ENCODE results near the gene SGK1.
A peak's percentile ranks its signal among the peaks of the same experiment; 100 is the strongest.
"Not testable (repeated sequence)": the region's sequence is repeated elsewhere in the genome, so short reads cannot be mapped to it uniquely, and the experiment has no call there.

SGK1 gene

GRCh38 chr6:134182528-134182927 lies 135.4 kb downstream of the SGK1 start:
- Histone ChIP-seq H3K4me3 (replicated peaks; ENCODE audit: low read depth, low read length) (no peak overlapping the region), H3K36me3 (ENCODE audit: control insufficient read depth, insufficient read depth, low read length) (no peaks in the 10 kb centered on the region), H3K27me3 (replicated peaks; ENCODE audit: control insufficient read depth, insufficient read depth, low read length) (no peaks in the 10 kb centered on the region; the same call in 1 of the 2 replicates)
- TF ChIP-seq CTCF (IDR thresholded peaks at IDR 0.05; ENCODE audit: insufficient read depth, low read length, poor library complexity, severe bottlenecking): no peak
- no peak for DNase-seq (ENCODE audit: extremely low read depth, insufficient read length)

GRCh38 chr6:134181726-134182125 lies 136.2 kb downstream of the SGK1 start:
- H3K36me3 ChIP-seq (ENCODE audit: control insufficient read depth, insufficient read depth, low read length); H3K27me3 ChIP-seq (replicated peaks; ENCODE audit: control insufficient read depth, insufficient read depth, low read length); H3K4me3 ChIP-seq (replicated peaks; ENCODE audit: low read depth, low read length); DNase-seq (ENCODE audit: extremely low read depth, insufficient read length): not testable (repeated sequence)

- DNase-seq (ENCODE audit: extremely low read depth, insufficient read length); H3K27me3 ChIP-seq (replicated peaks; ENCODE audit: control insufficient read depth, insufficient read depth, low read length); H3K36me3 ChIP-seq (ENCODE audit: control insufficient read depth, insufficient read depth, low read length); H3K4me3 ChIP-seq (replicated peaks; ENCODE audit: low read depth, low read length): not testable (repeated sequence)
Measured at GRCh38 chr6:134181251-134181650, 136.7 kb downstream of the SGK1 start.

- not testable (repeated sequence) for DNase-seq (ENCODE audit: extremely low read depth, insufficient read length); H3K4me3 ChIP-seq (replicated peaks; ENCODE audit: low read depth, low read length); H3K36me3 ChIP-seq (ENCODE audit: control insufficient read depth, insufficient read depth, low read length); H3K27me3 ChIP-seq (replicated peaks; ENCODE audit: control insufficient read depth, insufficient read depth, low read length)
Measured at GRCh38 chr6:134180540-134180939, 137.4 kb downstream of the SGK1 start.

- DNase-seq (ENCODE audit: extremely low read depth, insufficient read length): peak; percentile 35
- TF ChIP-seq CTCF (IDR thresholded peaks at IDR 0.05; ENCODE audit: insufficient read depth, low read length, poor library complexity, severe bottlenecking): peak; percentile 75
- Histone ChIP-seq H3K4me3 (replicated peaks; ENCODE audit: low read depth, low read length) (peak overlapping the region; percentile 51), H3K36me3 (ENCODE audit: control insufficient read depth, insufficient read depth, low read length) (no peaks in the 10 kb centered on the region), H3K27me3 (replicated peaks; ENCODE audit: control insufficient read depth, insufficient read depth, low read length) (no peaks in the 10 kb centered on the region; the same call in 1 of the 2 replicates)
Measured at GRCh38 chr6:134178161-134179044, 139.5 kb downstream of the SGK1 start.

GRCh38 chr6:134177753-134178160 lies 140.2 kb downstream of the SGK1 start:
- Histone ChIP-seq H3K36me3 (ENCODE audit: control insufficient read depth, insufficient read depth, low read length) (no peaks in the 10 kb centered on the region; the same call in 1 of the 2 replicates), H3K4me3 (replicated peaks; ENCODE audit: low read depth, low read length) (peak overlapping the region; percentile 51; the same call in 1 of the 2 replicates), H3K27me3 (replicated peaks; ENCODE audit: control insufficient read depth, insufficient read depth, low read length) (no peaks in the 10 kb centered on the region; the same call in 1 of the 2 replicates)
- DNase-seq (ENCODE audit: extremely low read depth, insufficient read length): no peak
- TF ChIP-seq CTCF (IDR thresholded peaks at IDR 0.05; ENCODE audit: insufficient read depth, low read length, poor library complexity, severe bottlenecking): no peak

- H3K4me3 ChIP-seq (replicated peaks; ENCODE audit: low read depth, low read length): no peak overlapping the region
- no peak for DNase-seq (ENCODE audit: extremely low read depth, insufficient read length)
- no peak for TF ChIP-seq CTCF (IDR thresholded peaks at IDR 0.05; ENCODE audit: insufficient read depth, low read length, poor library complexity, severe bottlenecking)
- H3K36me3 ChIP-seq (ENCODE audit: control insufficient read depth, insufficient read depth, low read length): no peaks in the 10 kb centered on the region; the same call in 1 of the 2 replicates
- no peaks in the 10 kb centered on the region; the same call in 1 of the 2 replicates for H3K27me3 ChIP-seq (replicated peaks; ENCODE audit: control insufficient read depth, insufficient read depth, low read length)
Measured at GRCh38 chr6:134177236-134177635, 140.7 kb downstream of the SGK1 start.

All from GM06990 (cell line).